Kidney epithelial cell (primary cell): Measurements from ENCODE around the gene SHB. TPM values are rescaled to one million over a fixed set of nuclear protein-coding genes. Genes with fewer than 3 reads are reported as not detected.

Experiments used
- DNase-seq: peaks from one replicate; pipeline ENCODE4 v3.0.0-alpha.2; 2010; ENCODE audit warnings: low read depth
- H3K27me3 ChIP-seq: 2 replicates; pipeline ENCODE4 v1.6.0; 2011; ENCODE audit warnings: low read length; ENCODE audit not compliant: control insufficient read depth, insufficient read depth
- H3K36me3 ChIP-seq: 2 replicates; pipeline ENCODE4 v1.5.1; 2011; ENCODE audit warnings: low read length; ENCODE audit not compliant: control insufficient read depth, insufficient read depth
- H3K4me3 ChIP-seq: 2 replicates; pipeline ENCODE4 v1.5.1; 2011; ENCODE audit warnings: low read depth, mild to moderate bottlenecking, control low read depth, low read length
- CTCF ChIP-seq: IDR thresholded peaks from 2 replicates; pipeline ENCODE4 v1.5.1; 2011; ENCODE audit warnings: mild to moderate bottlenecking, moderate library complexity, low read length, control low read depth, inconsistent platforms; ENCODE audit not compliant: insufficient read depth, poor library complexity, severe bottlenecking
- total RNA-seq: library from RNA; depleted of rRNA; stranded (reverse); fragments of >200 nt; gene quantifications from 2 replicates; pipeline ENCODE4 v1.2.3, GENCODE V29; 2015

The SHB gene
- total RNA-seq, 1 donor from 2014 or later, result 39.1 TPM

GRCh38 chr9:37988041-37988440 lies 81.0 kb downstream of the SHB start:
- Histone ChIP-seq H3K4me3 (no peak overlapping the region), H3K36me3 (no peaks in the 10 kb centered on the region), H3K27me3 (no peaks in the 10 kb centered on the region)
- no peak for TF ChIP-seq CTCF
- no peak for DNase-seq

- no peak for DNase-seq
- H3K27me3 ChIP-seq, result no peaks in the 10 kb centered on the region
- no peak for TF ChIP-seq CTCF
- no peaks in the 10 kb centered on the region for H3K36me3 ChIP-seq
- H3K4me3 ChIP-seq, result no peak overlapping the region
These were observed 81.5 kb downstream of the SHB start for GRCh38 chr9:37987467-37987981.

GRCh38 chr9:37986771-37987258 lies 82.2 kb downstream of the SHB start:
- TF ChIP-seq CTCF, result no peak
- no peak for DNase-seq
- Histone ChIP-seq H3K27me3 (no peaks in the 10 kb centered on the region), H3K4me3 (no peak overlapping the region), H3K36me3 (no peaks in the 10 kb centered on the region)

- Histone ChIP-seq H3K36me3 (no peaks in the 10 kb centered on the region), H3K27me3 (no peaks in the 10 kb centered on the region), H3K4me3 (no peak overlapping the region)
- no peak for TF ChIP-seq CTCF
- DNase-seq, result no peak
These were observed 83.0 kb downstream of the SHB start for GRCh38 chr9:37986001-37986400.

- Histone ChIP-seq H3K36me3 (no peaks in the 10 kb centered on the region), H3K27me3 (no peaks in the 10 kb centered on the region), H3K4me3 (no peak overlapping the region)
- TF ChIP-seq CTCF, result peak; percentile 11
- no peak for DNase-seq
These were observed 84.1 kb downstream of the SHB start for GRCh38 chr9:37984672-37985611.
